ENCODE results near the gene RGMA. TPM values are rescaled to one million over a fixed set of nuclear protein-coding genes. Genes with fewer than 3 reads are reported as not detected.

Gene RGMA
- total RNA-seq, 1 experiment from 2014 or later = 3.3 TPM

DNA sequence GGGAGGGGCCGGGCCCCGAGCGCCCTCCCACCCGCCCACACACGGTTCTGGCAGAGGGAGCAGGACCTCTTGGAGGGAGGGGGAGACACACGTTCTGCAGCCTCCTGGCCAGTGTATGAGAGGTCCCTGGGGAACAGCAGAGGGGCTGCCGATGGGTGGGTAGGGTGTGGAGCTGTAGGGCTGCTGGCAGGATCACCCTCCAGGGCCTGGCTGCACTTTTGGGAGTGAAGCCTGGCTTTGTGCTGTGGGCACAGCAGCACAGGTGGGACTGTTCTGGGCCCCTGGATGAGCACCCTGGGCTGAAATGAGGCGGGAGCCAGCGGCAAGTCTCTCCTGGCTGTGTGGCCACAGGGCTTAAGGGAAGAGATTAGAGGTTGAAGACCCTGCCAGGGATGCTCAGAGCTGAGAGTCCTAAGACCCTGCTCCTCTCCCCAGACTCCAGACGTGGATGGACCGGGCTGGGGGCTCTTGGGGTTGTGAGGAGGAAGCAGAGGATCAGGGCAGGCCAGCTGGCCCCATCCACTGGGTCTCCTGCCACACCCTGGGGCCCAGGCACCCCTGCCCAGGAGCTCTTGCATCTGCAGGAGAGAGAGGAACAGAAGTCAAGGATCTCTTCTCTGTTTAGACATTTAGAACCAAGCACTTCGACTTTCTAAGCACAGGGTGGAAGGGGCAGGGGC is 45.2 kb downstream of the RGMA start:
- ChIA-PET CTCF (no interaction called here), POLR2A (ENCODE audit: unreplicated experiment) (no interaction called here)
- Histone ChIP-seq H3K9me3 (ENCODE audit: insufficient read depth, low read depth) (no peaks in the 10 kb centered on the region; the same call in 1 of the 2 replicates), H3K4me1 (replicated peaks; ENCODE audit: insufficient read depth) (no peaks in the 10 kb centered on the region), H2AFZ (no peak overlapping the region), H3F3A (ENCODE audit: insufficient read depth, low read depth) (no peaks in the 10 kb centered on the region), H3K4me2 (no peak overlapping the region), H4K20me1 (ENCODE audit: insufficient read depth) (no peaks in the 10 kb centered on the region), H3K36me3 (ENCODE audit: low read depth) (no peaks in the 10 kb centered on the region), H3K27ac (no peak overlapping the region), H3K4me3 (no peak overlapping the region), H3K27me3 (ENCODE audit: insufficient read depth, low read depth) (no peaks in the 10 kb centered on the region), H3K79me2 (ENCODE audit: low read depth) (no peaks in the 10 kb centered on the region), H3K9me2 (ENCODE audit: insufficient read depth) (no peaks in the 10 kb centered on the region)
- no peak for TF ChIP-seq EZH2 (IDR thresholded peaks at IDR 0.05; ENCODE audit: low read depth)
- TF ChIP-seq, protein P1, sequence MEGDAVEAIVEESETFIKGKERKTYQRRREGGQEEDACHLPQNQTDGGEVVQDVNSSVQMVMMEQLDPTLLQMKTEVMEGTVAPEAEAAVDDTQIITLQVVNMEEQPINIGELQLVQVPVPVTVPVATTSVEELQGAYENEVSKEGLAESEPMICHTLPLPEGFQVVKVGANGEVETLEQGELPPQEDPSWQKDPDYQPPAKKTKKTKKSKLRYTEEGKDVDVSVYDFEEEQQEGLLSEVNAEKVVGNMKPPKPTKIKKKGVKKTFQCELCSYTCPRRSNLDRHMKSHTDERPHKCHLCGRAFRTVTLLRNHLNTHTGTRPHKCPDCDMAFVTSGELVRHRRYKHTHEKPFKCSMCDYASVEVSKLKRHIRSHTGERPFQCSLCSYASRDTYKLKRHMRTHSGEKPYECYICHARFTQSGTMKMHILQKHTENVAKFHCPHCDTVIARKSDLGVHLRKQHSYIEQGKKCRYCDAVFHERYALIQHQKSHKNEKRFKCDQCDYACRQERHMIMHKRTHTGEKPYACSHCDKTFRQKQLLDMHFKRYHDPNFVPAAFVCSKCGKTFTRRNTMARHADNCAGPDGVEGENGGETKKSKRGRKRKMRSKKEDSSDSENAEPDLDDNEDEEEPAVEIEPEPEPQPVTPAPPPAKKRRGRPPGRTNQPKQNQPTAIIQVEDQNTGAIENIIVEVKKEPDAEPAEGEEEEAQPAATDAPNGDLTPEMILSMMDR (conservative IDR thresholded peaks at IDR 0.05) = no peak
- BruUV-seq (replicated peaks) = no TSS peak
- intact Hi-C loops (cut with micrococcal nuclease; ENCODE audit: unreplicated experiment) = no loop called here
- DNase-seq = no peak

DNA sequence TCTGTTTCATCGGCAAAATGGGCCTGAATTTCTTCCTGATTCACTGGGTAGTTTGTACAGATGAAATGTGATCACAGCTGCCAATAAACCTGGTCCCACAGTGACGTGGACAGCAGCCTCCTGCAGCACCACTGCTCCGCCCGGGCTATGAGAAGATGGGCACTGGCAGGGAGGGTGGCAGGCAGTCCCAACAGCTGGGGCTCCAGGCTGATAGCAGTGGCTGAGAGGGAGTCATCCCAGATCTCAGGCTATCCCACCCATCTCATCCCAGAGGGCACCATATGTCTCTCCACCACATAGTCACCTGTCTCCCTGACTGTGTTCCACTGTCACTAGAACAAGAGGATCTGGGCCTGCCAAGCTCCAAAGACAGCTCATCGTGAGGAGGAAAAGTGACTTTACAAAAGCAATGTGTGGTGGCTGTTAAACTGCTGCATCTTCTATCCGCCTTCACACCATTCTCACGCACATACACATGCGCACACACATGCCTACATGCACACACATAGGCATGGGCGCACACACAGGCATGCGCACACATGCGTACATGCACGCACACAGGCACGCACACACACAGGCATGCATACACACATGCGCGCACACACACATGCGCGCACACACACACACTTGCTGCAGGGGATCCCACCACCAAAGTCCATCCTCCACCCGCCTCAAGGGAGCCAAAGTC is 46.2 kb downstream of the RGMA start:
- H3K4me1 ChIP-seq (replicated peaks; ENCODE audit: insufficient read depth) = no peaks in the 10 kb centered on the region
- no peaks in the 10 kb centered on the region for H3K27me3 ChIP-seq (ENCODE audit: insufficient read depth, low read depth)
- no peak overlapping the region for H3K27ac ChIP-seq
- H3K4me3 ChIP-seq = no peak overlapping the region
- intact Hi-C loops (cut with micrococcal nuclease; ENCODE audit: unreplicated experiment) = no loop called here
- no peak overlapping the region for H2AFZ ChIP-seq
- no peaks in the 10 kb centered on the region for H4K20me1 ChIP-seq (ENCODE audit: insufficient read depth)
- TF ChIP-seq EZH2 (IDR thresholded peaks at IDR 0.05; ENCODE audit: low read depth) = no peak
- TF ChIP-seq, protein P1 (conservative IDR thresholded peaks at IDR 0.05) = no peak
- no peaks in the 10 kb centered on the region for H3K36me3 ChIP-seq (ENCODE audit: low read depth)
- POLR2A ChIA-PET (ENCODE audit: unreplicated experiment) = no interaction called here
- no peak for DNase-seq
- no peaks in the 10 kb centered on the region for H3K79me2 ChIP-seq (ENCODE audit: low read depth)
- CTCF ChIA-PET = interaction anchor here (0.6 kb wide), 1 partner anchor 11 kb away, joined by 15 read pairs; no protein-coding TSS in a partner anchor
- H3F3A ChIP-seq (ENCODE audit: insufficient read depth, low read depth) = no peaks in the 10 kb centered on the region
- H3K4me2 ChIP-seq = no peak overlapping the region
- BruUV-seq (replicated peaks) = no TSS peak
- H3K9me2 ChIP-seq (ENCODE audit: insufficient read depth) = no peaks in the 10 kb centered on the region
- H3K9me3 ChIP-seq (ENCODE audit: insufficient read depth, low read depth) = no peaks in the 10 kb centered on the region; the same call in 1 of the 2 replicates

DNA sequence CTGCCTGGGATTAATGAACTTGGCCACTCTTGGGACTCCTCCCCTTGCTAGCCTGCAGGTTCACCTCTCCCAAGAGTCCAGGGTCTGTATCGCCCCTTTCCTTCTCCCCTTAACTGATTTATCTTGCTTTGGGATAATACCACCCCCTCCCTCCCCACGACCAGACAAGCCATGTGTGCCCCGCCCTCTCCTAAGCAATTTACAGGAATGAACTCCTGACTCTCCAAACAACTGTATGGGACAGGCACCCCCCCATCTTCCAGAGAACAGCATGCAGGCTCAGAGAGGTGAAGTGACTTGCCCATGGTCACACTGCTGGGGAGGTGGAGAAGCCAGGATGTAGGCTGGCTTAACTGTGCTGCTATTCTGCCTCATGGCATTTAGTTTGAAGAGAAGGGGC is 46.8 kb downstream of the RGMA start:
- intact Hi-C loops (cut with micrococcal nuclease; ENCODE audit: unreplicated experiment) = no loop called here
- no peaks in the 10 kb centered on the region for H4K20me1 ChIP-seq (ENCODE audit: insufficient read depth)
- no peaks in the 10 kb centered on the region for H3K36me3 ChIP-seq (ENCODE audit: low read depth)
- no peaks in the 10 kb centered on the region for H3K4me1 ChIP-seq (replicated peaks; ENCODE audit: insufficient read depth)
- H3K9me3 ChIP-seq (ENCODE audit: insufficient read depth, low read depth) = no peaks in the 10 kb centered on the region; the same call in 1 of the 2 replicates
- TF ChIP-seq EZH2 (IDR thresholded peaks at IDR 0.05; ENCODE audit: low read depth) = no peak
- TF ChIP-seq, protein P1 (conservative IDR thresholded peaks at IDR 0.05) = no peak
- no peaks in the 10 kb centered on the region for H3K79me2 ChIP-seq (ENCODE audit: low read depth)
- DNase-seq = no peak
- no peak overlapping the region for H3K4me3 ChIP-seq
- no peak overlapping the region for H3K4me2 ChIP-seq
- no peak overlapping the region for H3K27ac ChIP-seq
- no TSS peak for BruUV-seq (replicated peaks)
- no peaks in the 10 kb centered on the region for H3F3A ChIP-seq (ENCODE audit: insufficient read depth, low read depth)
- POLR2A ChIA-PET (ENCODE audit: unreplicated experiment) = no interaction called here
- H3K27me3 ChIP-seq (ENCODE audit: insufficient read depth, low read depth) = no peaks in the 10 kb centered on the region
- H2AFZ ChIP-seq = no peak overlapping the region
- H3K9me2 ChIP-seq (ENCODE audit: insufficient read depth) = no peaks in the 10 kb centered on the region
- CTCF ChIA-PET = interaction anchor here (0.6 kb wide), 1 partner anchor 12 kb away, joined by 15 read pairs; no protein-coding TSS in a partner anchor

Data from PC-9 (cell line).